Small intestine (tissue), 7 donors: ENCODE results near the gene NCAPH2. TPM values are rescaled to one million over a fixed set of nuclear protein-coding genes. Genes with fewer than 3 reads are reported as not detected.
A peak's percentile ranks its signal among the peaks of the same experiment; 100 is the strongest.

ENCODE experiments used
- DNase-seq, 2 donors: peaks; one replicate each; pipeline versions ENCODE4 v3.0.0 to v3.0.0-alpha.2; 2013
- FAIRE-seq: peaks from 2 replicates; lab custom pipeline; 2012; peaks lifted over from hg19 to GRCh38; lab: Jason Lieb, UNC
- H3K27ac ChIP-seq, 3 donors: one replicate each; pipeline ENCODE4 v1.5.1; 2013; ENCODE audit warnings: low read length in 2 of 3, mild to moderate bottlenecking in 2 of 3, control low read depth in 1 of 3, inconsistent platforms in 1 of 3, low read depth in 1 of 3, moderate library complexity in 1 of 3
- H3K27me3 ChIP-seq, 3 donors: one replicate each; pipeline ENCODE4 v1.6.1; 2013; ENCODE audit warnings: low read length in 3 of 3, inconsistent platforms in 1 of 3; ENCODE audit not compliant: control insufficient read depth in 3 of 3, insufficient read depth in 3 of 3
- H3K36me3 ChIP-seq, 3 donors: one replicate each; pipeline ENCODE4 v1.6.1; 2013; ENCODE audit warnings: low read length in 3 of 3, inconsistent platforms in 1 of 3, low read depth in 1 of 3, mild to moderate bottlenecking in 1 of 3, moderate library complexity in 1 of 3; ENCODE audit not compliant: control insufficient read depth in 3 of 3, insufficient read depth in 2 of 3
- H3K4me1 ChIP-seq, 3 donors: one replicate each; pipeline ENCODE4 v1.6.1; 2013; ENCODE audit warnings: low read length in 2 of 3, inconsistent platforms in 1 of 3, low read depth in 1 of 3, mild to moderate bottlenecking in 1 of 3, moderate library complexity in 1 of 3; ENCODE audit not compliant: control insufficient read depth in 3 of 3, insufficient read depth in 2 of 3
- H3K4me3 ChIP-seq, 3 donors: one replicate each; pipeline ENCODE4 v1.5.1; 2013; ENCODE audit warnings: low read length in 3 of 3, control low read depth in 1 of 3, inconsistent platforms in 1 of 3, low read depth in 1 of 3, mild to moderate bottlenecking in 1 of 3, moderate library complexity in 1 of 3
- H3K9me3 ChIP-seq, 2 donors: one replicate each; pipeline ENCODE4 v1.6.1; 2013; ENCODE audit warnings: low read depth in 1 of 2, low read length in 1 of 2; ENCODE audit not compliant: control insufficient read depth in 2 of 2, insufficient read depth in 1 of 2
- WGBS, 3 donors: extraction: QIAGEN DNeasy Blood & Tissue Kit; methylation state at CpG; one replicate each; pipeline ENCODE4 v1.1.7; 2013; 5-methylcytosine and 5-hydroxymethylcytosine counted together
- polyA plus RNA-seq, 4 donors: library from polyadenylated mRNA; stranded (reverse) in 3 of 4; unstranded in 1 of 4; fragments of 200-250 nt in 3 of 4; fragments of 120-200 nt in 1 of 4; gene quantifications; one replicate each; pipeline versions ENCODE4 v1.2.1 to v1.2.3, GENCODE V29; 2013
- donor health status: healthy with polysubstance abuse.
- donor health status: control.
- donor health status: control.
- donor health status: Bipolar disorder and iron deficiency.
- donor health status: healthy.

The NCAPH2 gene
- polyA plus RNA-seq, 4 donors: 29.3 to 45.9 (median 39.8) TPM

DNA sequence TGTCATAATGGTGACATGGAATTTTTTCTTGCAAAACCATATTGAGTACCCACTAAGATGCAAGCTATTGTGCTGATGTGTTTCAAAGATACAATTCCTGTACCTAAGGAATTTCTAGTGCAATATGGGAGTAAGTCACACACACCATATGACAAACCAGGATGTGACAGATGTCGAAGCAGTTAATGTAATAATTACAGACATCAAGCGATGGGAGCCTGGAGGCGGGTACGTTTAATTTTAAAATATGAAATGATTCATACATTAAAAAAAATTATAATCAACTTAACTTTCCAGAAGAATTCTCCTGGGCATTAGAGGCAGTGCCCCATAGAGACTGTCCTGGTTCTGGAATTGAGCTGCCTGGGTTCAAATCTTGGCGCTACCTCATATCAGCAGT, 48.7 kb downstream of the NCAPH2 start:
- Histone ChIP-seq H3K36me3 (no peaks in the 10 kb centered on the region), H3K27ac (no peak overlapping the region), H3K9me3 (no peaks in the 10 kb centered on the region), H3K27me3 (peaks cover 0 to 13% (median 0%) of the 10 kb centered on the region in 3 donors), H3K4me3 (no peak overlapping the region), H3K4me1 (no peaks in the 10 kb centered on the region)
- 84 to 93% (median 93%) methylated on average over 5 of the region's 5 CpGs for WGBS, 3 donors
- no peak for DNase-seq
- FAIRE-seq: no peak

DNA sequence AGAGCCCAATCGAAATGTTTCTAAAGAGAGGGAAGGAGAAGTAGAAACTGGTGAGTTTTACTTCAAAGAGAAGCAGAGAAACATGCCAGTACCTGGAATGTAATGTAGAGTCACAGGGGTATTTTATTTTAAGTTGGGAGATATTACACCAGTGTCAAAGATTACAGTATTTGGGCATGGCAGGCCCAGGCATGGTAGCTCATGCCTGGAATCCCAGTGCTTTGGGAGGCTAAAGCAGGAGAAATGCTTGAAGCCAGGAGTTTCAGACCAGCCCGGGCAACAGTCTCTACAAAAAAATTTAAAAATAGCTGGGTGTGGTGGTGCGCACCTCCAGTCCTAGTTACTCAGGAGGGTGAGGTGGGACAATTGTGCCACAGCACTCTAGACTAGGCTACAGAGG, 52.0 kb downstream of the NCAPH2 start:
- 82 to 96% (median 92%) methylated on average over 3 of the region's 3 CpGs for WGBS, 3 donors
- Histone ChIP-seq H3K4me3 (no peak overlapping the region), H3K36me3 (no peaks in the 10 kb centered on the region), H3K27me3 (peaks cover 0 to 13% (median 0%) of the 10 kb centered on the region in 3 donors), H3K27ac (no peak overlapping the region), H3K4me1 (peaks cover 0 to 8% (median 6%) of the 10 kb centered on the region in 3 donors), H3K9me3 (no peaks in the 10 kb centered on the region)
- DNase-seq (no peak), FAIRE-seq (no peak)

DNA sequence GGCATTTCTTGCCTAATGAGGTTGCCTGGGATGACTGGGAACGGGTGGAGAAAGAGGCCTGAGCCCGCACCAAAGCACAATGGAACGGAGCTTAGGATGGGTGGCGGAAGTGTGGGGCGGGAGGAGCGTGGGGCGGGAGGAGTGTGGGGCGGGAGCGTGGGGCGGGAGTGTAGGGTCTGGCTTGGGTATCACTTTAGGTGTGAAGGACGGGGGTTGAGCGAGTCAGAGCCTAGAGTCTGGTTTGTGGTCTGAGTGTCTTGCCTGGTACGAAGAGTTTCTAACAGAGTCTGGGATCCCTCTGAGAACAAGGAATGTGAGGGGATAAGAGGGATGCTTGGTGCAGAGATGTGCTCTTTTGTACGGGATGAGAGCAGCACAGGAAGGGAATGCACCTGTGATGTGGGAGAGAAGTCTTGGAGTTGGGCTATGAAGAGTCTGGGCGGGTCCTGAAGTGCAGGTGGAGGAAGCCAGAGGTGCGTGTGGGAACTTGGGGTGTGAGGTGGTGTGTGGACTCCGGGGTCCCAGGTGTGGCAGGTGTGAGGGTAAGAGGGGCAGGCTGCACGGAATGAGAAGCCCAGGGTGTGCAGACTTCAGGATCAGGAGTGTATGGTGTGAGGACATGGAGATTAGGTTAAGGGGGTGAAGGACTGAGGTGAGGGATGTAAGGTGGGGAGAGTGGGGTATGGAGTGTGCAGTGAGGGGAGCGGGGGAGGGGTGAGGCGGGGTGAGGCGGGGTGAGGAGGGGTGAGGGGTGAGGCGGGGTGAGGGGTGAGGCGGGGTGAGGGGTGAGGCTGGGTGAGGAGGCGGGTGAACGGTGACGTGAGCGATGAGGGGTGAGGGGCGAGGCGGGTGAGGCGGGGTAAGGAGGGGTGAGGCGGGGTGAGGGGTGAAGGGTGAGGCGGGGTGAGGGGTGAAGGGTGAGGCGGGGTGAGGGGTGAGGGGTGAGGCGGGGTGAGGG, 53.7 kb downstream of the NCAPH2 start:
- H3K9me3 ChIP-seq: no peaks in the 10 kb centered on the region
- peaks cover 0 to 10% (median 0%) of the 10 kb centered on the region in 3 donors for H3K27me3 ChIP-seq
- no peak overlapping the region for H3K27ac ChIP-seq
- H3K4me3 ChIP-seq: no peak overlapping the region
- WGBS, 3 donors: 51 to 66% (median 62%) methylated on average over 22 to 30 of the region's 34 CpGs
- FAIRE-seq (no peak), DNase-seq (no peak)
- H3K36me3 ChIP-seq: no peaks in the 10 kb centered on the region
- H3K4me1 ChIP-seq: peaks cover 0 to 8% (median 6%) of the 10 kb centered on the region in 3 donors

DNA sequence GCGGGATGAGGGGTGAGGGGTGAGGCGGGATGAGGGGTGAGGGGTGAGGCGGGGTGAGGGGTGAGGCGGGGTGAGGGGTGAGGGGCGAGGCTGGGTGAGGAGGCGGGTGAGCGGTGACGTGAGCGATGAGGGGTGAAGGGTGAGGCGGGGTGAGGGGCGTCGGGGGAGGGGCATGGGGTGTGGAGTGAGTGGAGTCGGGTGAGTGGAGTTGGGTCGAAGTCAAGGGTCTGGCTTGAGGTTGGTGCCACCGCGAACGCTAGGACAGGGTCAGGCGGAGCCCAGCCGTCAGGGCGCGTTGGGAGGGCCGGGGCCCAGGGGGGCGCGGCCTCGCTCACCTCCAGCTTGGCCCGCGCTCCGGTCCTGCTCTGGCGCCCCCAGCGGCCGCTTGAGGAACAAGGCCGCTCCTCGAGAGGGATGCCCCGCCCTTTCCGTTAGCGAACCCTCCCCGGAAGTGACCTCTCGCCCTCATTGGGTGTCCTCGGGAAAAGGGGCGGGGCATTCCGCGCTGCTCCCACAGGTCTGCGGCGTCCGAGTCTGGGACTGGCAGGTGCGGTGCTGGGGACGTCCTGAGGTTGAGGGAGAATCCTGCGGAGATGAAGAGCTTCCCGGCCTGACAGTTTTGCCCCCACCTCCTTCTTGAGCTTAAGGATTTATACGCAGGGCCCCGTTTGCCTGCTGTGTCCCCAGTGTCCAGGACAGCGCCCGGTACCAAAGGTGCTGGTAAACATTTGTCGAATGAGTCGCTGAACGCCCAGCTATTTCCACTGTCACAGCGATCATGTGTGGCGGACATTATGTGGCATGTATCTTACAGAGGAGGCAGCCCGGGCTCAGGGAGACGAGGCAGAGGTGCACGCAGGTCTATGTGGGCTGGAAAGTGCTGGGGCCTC, 54.7 kb downstream of the NCAPH2 start, which contains the start of gene SYCE3:
SYCE3 (minus strand) TSS at position 397 of the 890 bp plus-strand sequence. CDS start 6,514 bp downstream, outside the sequence.
- no peaks in the 10 kb centered on the region for H3K9me3 ChIP-seq
- peak; percentile 98 for DNase-seq
- no peak for FAIRE-seq
- H3K36me3 ChIP-seq: peaks cover 0 to 5% (median 0%) of the 10 kb centered on the region in 3 donors
- 2 to 4% (median 2%) methylated on average over 36 to 61 of the region's 61 CpGs for WGBS, 3 donors
- peak within 1 kb of the TSS; percentile 39 to 76 (median 58) for H3K4me3 ChIP-seq
- H3K27ac ChIP-seq: peak within 1 kb of the TSS; percentile 60 to 92 (median 75)
- H3K4me1 ChIP-seq: peaks cover 0 to 8% (median 6%) of the 10 kb centered on the region in 3 donors
- peaks cover 0 to 10% (median 0%) of the 10 kb centered on the region in 3 donors for H3K27me3 ChIP-seq

DNA sequence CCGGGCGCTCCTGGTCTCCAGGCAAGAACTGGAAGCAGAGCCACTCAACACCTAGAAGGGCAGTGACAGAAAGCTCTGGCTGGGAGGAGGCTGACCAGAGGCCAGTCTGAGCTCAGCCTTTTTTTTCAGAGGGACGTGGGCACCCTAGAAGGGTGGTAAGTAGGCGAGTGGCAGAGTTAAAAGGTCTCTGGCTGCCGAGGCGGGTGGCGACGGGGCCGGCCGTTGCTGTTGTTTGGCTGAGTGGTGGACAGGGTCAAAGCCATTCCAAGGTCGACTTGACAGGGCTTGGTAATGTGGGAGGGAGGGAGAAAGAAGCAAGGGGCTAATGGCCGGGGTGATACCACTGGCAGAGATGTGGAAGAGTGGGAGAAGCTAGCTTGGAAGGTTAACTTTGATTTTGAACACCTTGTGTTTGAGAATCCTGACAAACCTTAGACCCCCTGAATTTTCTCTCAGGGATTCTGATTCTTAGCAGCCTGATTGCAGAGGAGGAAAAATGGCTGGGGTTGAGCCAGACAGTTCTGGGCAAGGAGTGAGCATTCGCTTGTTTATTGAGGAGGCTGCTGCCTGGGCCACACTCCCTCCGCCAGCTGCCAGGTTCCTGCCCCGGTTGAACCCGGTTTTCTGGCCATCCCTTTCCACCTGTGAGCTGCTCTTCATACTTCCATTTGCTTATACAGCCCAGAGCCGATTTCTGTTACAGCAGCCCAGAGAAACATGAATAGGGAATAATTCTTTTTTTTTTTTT, 55.6 kb downstream of the NCAPH2 start:
- no peak for FAIRE-seq
- no peak for DNase-seq
- peaks cover 0 to 8% (median 0%) of the 10 kb centered on the region in 3 donors for H3K27me3 ChIP-seq
- 7 to 26% (median 13%) methylated on average over 17 of the region's 17 CpGs for WGBS, 3 donors
- H3K4me1 ChIP-seq: peaks cover 2 to 10% (median 6%) of the 10 kb centered on the region in 3 donors
- no peaks in the 10 kb centered on the region for H3K9me3 ChIP-seq
- H3K36me3 ChIP-seq: peaks cover 0 to 9% (median 0%) of the 10 kb centered on the region in 3 donors
- peak overlapping the region; percentile 39 to 76 (median 58) for H3K4me3 ChIP-seq
- H3K27ac ChIP-seq: peak overlapping the region; percentile 60 to 92 (median 75)

DNA sequence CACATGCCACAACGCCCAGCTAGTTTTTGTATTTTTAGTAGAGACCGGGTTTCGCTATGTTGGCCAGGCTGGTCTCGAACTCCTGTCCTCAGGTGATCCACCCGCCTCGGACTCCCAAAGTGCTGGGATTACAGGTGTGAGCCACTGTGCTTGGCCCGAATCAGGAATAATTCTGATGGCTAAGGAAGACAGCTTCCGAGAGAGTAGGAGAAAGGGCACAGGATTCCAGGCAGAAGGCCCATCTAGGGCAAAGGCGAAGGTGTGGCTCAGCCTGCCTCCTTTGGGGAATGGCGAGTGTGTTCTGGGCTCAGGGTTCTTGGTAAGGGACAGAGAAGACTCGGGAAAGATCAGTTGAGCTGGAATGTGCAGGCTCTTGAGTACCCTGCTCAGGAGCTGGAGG, 56.3 kb downstream of the NCAPH2 start:
- H3K9me3 ChIP-seq: no peaks in the 10 kb centered on the region
- 60 to 85% (median 70%) methylated on average over 11 of the region's 11 CpGs for WGBS, 3 donors
- H3K27ac ChIP-seq: no peak overlapping the region
- H3K27me3 ChIP-seq: peaks cover 0 to 8% (median 0%) of the 10 kb centered on the region in 3 donors
- no peak overlapping the region for H3K4me3 ChIP-seq
- H3K4me1 ChIP-seq: peaks cover 2 to 17% (median 6%) of the 10 kb centered on the region in 3 donors
- peaks cover 0 to 16% (median 0%) of the 10 kb centered on the region in 3 donors for H3K36me3 ChIP-seq
- FAIRE-seq (no peak), DNase-seq (peak in 1 of 2 donors; percentile 52)

DNA sequence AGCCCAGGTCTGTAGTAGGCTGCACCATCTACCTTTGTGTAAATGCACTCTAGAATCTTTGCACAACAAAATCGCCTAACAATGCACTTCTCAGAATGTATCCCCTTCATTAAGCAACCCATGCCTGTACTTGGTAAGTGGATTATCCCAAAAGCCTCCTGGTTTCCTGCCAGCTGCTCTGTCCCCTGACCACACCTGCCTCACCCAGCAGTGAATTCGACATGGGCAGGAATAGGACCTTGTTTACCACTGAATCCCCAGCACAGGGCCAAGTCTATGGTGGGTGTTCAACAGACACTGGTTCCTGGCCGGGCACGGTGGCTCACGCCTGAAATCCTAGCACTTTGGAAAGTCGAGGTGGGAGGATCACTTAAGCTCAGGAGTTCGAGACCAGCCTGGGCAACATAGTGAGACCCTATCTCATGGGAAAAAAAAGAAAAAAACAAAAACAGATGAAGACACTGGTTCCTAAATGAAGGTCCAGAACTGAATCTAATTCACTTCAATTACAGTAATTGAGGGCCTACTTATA, 59.8 kb downstream of the NCAPH2 start:
- Histone ChIP-seq H3K4me1 (peaks cover 4 to 20% (median 6%) of the 10 kb centered on the region in 3 donors), H3K27ac (no peak overlapping the region), H3K4me3 (no peak overlapping the region), H3K9me3 (no peaks in the 10 kb centered on the region), H3K27me3 (no peaks in the 10 kb centered on the region), H3K36me3 (peaks cover 0 to 48% (median 5%) of the 10 kb centered on the region in 3 donors)
- no peak for FAIRE-seq
- 89 to 93% (median 90%) methylated on average over 7 of the region's 7 CpGs for WGBS, 3 donors
- DNase-seq: no peak
